GM12892 (cell line): ENCODE results near the gene CCDC142.
A peak's percentile ranks its signal among the peaks of the same experiment; 100 is the strongest.

Experiments used
- DNase-seq: peaks from one replicate; pipeline ENCODE4 v3.0.0; 2011; ENCODE audit not compliant: insufficient read length
- FAIRE-seq: peaks from 2 replicates; lab custom pipeline; 2011; peaks lifted over from hg19 to GRCh38; lab: Jason Lieb, UNC
- POLR2A ChIP-seq: IDR thresholded peaks from 2 replicates; pipeline ENCODE4 v1.6.1; 2011; ENCODE audit warnings: low read depth, low read length, control low read depth
- POLR2AphosphoS5 ChIP-seq: IDR thresholded peaks from 2 replicates; pipeline ENCODE4 v1.6.1; 2011; ENCODE audit warnings: low read depth, low read length, control low read depth
- TAF1 ChIP-seq: IDR thresholded peaks from 2 replicates; pipeline ENCODE4 v1.6.1; 2011; ENCODE audit warnings: low read depth, mild to moderate bottlenecking, control low read depth, low read length, borderline replicate concordance

The CCDC142 gene

GRCh38 chr2:74525717-74526648 is 43.2 kb upstream of the CCDC142 start, which contains the start of gene DQX1:
TSS of gene DQX1 (minus strand) at chr2:74526231. CDS start at chr2:74525729, 502 bp downstream.
- peak; percentile 30 for FAIRE-seq
- DNase-seq, result no peak
- TF ChIP-seq TAF1 (no peak), POLR2A (peak; percentile 39), POLR2AphosphoS5 (0 out of 2 replicates have a peak, but pooled peaks have one; percentile 30)

GRCh38 chr2:74524955-74525716 is 42.3 kb upstream of the CCDC142 start:
- TF ChIP-seq POLR2AphosphoS5 (no peak), TAF1 (no peak), POLR2A (no peak)
- no peak for FAIRE-seq
- no peak for DNase-seq

- no peak for TF ChIP-seq POLR2A
- no peak for TF ChIP-seq POLR2AphosphoS5
- TF ChIP-seq TAF1, result no peak
- DNase-seq (no peak), FAIRE-seq (no peak)
Measured at GRCh38 chr2:74524005-74524404, 41.2 kb upstream of the CCDC142 start.

GRCh38 chr2:74522516-74522915 is 39.7 kb upstream of the CCDC142 start:
- TF ChIP-seq TAF1 (no peak), POLR2AphosphoS5 (no peak), POLR2A (no peak)
- FAIRE-seq, result no peak
- DNase-seq, result no peak

GRCh38 chr2:74516650-74517049 is 33.9 kb upstream of the CCDC142 start:
- no peak for DNase-seq
- TF ChIP-seq POLR2A (no peak), TAF1 (no peak), POLR2AphosphoS5 (no peak)
- FAIRE-seq, result no peak

- FAIRE-seq, result no peak
- TF ChIP-seq POLR2A (no peak), POLR2AphosphoS5 (no peak), TAF1 (no peak)
- peak; percentile 88 for DNase-seq
Measured at GRCh38 chr2:74515981-74516633, 33.3 kb upstream of the CCDC142 start.

- no peak for DNase-seq
- TF ChIP-seq POLR2AphosphoS5 (no peak), POLR2A (no peak), TAF1 (no peak)
Measured at GRCh38 chr2:74515271-74515980, 32.6 kb upstream of the CCDC142 start.

GRCh38 chr2:74514368-74515270 is 31.8 kb upstream of the CCDC142 start, which contains the start of gene TLX2:
TSS of gene TLX2 (plus strand) at chr2:74514450. CDS start at chr2:74514807, 357 bp downstream.
- DNase-seq (no peak), FAIRE-seq (no peak)
- TF ChIP-seq POLR2AphosphoS5 (no peak), TAF1 (no peak), POLR2A (no peak)

More at GRCh38 chr2:74515271-74515980, 32.6 kb upstream of the CCDC142 start:
- no peak for FAIRE-seq

- DNase-seq, result no peak
- TF ChIP-seq TAF1, result no peak
- TF ChIP-seq POLR2AphosphoS5, result no peak
- no peak for TF ChIP-seq POLR2A
- peak; percentile 69 for FAIRE-seq
Measured at GRCh38 chr2:74513605-74514367, 31.0 kb upstream of the CCDC142 start.
